GM18909 (cell line): Measurements from ENCODE around the gene OSBPL10.
"Not testable (repeated sequence)": the region's sequence is repeated elsewhere in the genome, so short reads cannot be mapped to it uniquely, and the experiment has no call there.

ENCODE experiments used
- ATAC-seq: cut with Tn5 transposase; IDR thresholded peaks from one replicate; pipeline ENCODE4 v1.9.1; 2021; ENCODE audit warnings: mild to moderate bottlenecking; ENCODE audit not compliant: unreplicated experiment, poor library complexity

OSBPL10 gene

DNA sequence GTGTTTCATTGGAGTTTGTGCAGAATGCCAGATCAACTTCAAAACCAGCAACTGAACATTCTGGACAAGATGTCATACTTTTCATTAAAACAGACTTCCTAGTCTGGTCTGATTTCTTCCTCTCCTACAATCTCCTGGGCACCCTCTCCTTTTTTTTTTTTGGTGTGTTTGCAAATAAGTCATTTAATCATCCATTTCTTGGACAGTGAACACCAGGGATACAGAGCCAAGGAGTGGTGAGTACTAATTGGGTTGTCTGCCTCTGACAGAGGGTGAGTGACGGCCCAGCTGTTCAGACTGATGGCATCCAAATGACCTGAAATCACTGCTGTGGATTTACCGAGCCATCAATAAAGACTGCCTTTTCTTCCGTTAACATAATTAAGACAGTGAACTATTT, 290.3 kb downstream of the OSBPL10 start:
- ATAC-seq, result no peak

DNA sequence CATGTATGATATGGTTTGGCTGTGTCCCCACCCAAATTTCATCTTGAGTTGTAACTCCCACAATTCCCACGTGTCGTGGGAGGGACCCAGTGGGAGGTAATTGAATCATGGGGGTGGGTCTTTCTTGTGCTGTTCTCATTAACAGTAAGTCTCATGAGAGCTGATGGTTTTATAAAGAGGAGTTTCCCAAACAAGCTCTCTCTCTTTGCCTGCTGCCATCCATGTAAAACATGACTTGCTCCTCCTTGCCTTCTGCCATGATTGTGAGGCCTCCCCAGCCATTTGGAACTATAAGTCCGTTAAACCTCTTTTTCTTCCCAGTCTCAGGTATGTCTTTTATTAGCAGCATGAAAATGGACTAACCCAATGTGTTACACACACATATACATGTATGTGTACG, 291.5 kb downstream of the OSBPL10 start:
- ATAC-seq, result not testable (repeated sequence)

GRCh38 chr3:31688984-31689383, 292.1 kb downstream of the OSBPL10 start:
- no peak for ATAC-seq

GRCh38 chr3:31687020-31687802, 293.9 kb downstream of the OSBPL10 start:
- no peak for ATAC-seq

DNA sequence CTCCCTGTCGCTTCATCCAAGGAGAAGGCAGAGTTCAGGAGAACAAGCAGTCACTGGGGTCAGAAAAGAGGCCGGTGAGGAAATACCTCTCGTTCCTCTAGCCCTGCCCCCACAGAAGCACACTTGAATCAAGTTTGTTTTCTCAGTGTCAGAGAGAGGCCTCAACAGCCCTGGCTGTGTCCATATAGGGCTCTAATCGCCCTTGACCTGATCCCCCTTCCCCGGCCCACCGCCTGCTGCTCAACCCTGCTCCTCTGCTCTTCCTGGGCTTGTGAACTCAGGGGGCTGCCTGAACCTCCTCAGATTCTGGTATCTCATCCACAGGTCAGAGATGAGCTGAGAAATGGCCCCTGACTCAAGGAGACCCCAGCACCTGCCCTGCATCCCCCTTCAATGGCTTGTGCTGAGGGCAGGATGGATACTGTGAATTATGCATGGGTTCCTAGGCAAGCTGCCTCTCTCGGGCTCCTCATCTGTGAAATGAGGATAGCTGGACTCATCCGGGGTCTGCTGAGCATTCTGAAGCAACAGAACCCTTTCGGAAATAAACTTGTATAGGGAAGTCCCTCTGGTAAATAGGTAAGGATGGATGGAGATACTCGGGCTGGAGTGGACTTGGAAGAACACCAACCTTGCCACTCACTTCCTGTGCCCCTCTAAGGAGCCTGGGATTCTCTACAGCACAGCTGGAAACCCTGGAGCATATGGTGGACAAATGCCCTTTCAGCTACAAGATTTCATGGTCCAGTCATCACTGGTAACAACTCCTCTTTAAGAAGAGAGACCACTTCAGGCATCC, 300.8 kb downstream of the OSBPL10 start:
- no peak for ATAC-seq

GRCh38 chr3:31676556-31676955, 304.5 kb downstream of the OSBPL10 start:
- no peak for ATAC-seq

DNA sequence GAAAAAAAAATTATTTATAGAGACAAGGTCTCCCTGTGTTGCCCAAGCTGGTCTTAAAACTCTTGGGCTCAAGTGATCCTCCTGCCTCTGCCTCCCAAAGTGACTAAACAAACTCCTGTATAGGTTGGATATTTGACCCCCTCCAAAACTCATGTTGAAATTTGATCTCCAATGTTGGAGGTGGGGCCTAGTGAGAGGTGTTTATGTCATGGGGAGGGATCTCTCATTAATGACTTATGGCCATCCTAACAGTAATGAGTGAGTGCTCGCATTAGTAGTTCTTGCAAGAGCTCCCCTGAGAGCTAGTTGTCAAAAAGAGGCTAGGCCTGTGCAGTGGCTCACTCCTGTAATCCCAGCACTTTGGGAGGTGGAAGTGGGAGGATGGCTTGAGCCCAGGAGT, 307.1 kb downstream of the OSBPL10 start:
- no peak for ATAC-seq

DNA sequence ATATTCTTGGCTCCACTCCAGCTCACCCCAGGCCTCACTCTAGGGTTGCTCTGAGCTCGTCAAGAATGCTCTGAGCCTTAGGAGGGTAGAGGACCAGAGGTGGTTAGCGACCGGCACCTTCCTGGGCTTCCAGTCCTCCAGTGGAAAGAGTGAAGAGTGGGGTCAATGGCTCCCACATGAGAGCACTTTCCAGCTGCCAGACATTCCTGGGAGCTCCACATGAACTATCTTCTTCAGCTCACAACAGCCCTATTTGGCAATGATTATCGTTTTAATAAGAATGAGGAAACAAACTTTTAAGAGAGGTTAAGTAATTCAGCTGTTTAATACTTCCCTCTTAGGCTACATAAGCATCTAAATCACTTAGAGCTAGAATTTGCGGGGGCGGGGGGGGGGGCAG, 309.1 kb downstream of the OSBPL10 start:
- ATAC-seq, result no peak

DNA sequence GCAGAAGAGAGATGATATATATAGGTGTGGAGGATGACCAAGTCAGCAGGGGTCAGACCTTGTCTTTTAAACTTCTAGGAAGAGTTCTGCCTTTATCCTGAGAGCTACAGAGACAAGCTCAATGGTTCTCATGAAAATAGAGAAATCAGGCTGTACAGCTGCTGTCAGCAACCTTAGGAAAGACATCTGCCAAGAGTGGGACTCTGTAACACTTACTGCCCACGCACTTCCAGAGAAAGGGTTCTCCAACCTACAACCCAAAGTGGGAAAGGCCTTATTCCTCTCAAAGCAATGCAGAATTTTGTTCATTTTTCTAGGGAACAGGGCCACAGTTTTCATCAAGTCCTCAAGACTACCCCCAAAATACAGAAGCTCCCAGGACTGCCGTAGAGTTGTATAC, 309.6 kb downstream of the OSBPL10 start:
- no peak for ATAC-seq

- ATAC-seq, result no peak
These were observed 310.3 kb downstream of the OSBPL10 start for GRCh38 chr3:31670722-31671121.

DNA sequence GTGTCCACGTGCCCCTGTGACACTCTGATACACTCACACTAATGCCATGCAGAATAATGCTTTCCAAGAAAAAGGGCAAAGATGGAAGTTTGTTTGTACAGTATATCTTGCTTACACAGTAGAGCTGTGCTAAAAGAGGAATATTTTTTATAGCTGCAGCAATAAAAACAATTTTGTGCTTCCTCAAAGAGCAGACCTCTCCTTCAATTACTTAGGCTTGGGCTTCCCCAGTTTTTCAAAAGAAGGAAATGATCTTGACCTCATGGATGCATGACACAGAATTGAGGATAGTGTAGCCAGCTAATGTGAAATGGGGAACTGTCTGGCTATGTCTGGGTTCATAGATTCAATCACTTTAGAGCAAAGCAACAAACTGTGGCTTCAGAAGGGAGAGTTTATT, 310.9 kb downstream of the OSBPL10 start:
- no peak for ATAC-seq

DNA sequence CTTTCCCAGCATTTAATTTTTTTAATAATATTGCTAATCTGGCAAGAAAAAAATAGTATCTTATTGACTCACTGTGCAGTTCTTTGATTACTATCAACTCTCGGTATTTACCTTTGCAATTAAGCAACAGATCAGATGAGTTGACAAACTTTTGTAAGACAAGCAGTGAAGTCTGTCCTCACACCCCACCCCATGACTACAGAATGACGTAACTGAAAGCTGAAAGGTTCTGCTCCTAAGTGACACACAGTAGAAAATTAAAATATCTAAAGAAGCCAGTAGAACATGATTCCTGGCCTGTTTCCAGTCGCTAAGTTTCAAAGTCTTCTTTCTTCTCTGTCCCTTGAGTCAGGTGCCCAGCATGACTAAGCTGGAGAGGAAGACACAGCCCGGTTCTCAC, 312.8 kb downstream of the OSBPL10 start:
- ATAC-seq, result no peak

- ATAC-seq, result no peak
These were observed 313.5 kb downstream of the OSBPL10 start for GRCh38 chr3:31667582-31667981.

GRCh38 chr3:31664031-31664430, 317.0 kb downstream of the OSBPL10 start:
- no peak for ATAC-seq

DNA sequence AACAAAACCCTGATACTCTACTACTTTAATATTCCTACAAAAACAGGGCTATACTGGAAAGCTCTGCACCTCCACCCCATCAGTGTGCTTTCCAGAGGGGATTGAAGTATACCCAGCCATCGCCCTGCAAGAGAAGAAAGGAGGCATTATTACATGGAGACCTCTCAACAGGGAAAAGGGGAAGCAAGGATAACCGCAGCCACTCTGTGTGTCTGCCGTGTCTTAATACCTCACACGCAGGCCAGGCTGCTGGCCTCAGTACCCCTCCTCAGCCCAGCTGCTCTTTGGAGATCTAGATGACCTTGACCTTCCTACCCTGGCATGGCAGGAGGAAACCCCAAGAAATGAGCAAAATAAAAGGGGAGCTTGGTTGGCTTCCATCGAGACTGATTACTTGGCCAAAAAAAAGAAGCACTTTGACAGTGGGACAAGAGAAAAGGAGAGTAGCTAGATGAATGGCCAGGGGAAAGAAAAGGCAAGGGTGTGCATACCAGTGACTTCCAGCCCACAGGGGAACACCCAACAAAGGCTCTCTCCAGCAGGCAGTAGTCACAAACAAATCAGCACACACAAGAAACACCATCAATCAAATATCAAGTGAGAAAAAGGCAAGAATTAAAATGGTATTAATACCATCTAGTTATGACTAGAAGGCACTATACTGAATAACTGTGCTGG, 318.9 kb downstream of the OSBPL10 start:
- ATAC-seq, result no peak

- no peak for ATAC-seq
These were observed 319.8 kb downstream of the OSBPL10 start for GRCh38 chr3:31661286-31661685.

DNA sequence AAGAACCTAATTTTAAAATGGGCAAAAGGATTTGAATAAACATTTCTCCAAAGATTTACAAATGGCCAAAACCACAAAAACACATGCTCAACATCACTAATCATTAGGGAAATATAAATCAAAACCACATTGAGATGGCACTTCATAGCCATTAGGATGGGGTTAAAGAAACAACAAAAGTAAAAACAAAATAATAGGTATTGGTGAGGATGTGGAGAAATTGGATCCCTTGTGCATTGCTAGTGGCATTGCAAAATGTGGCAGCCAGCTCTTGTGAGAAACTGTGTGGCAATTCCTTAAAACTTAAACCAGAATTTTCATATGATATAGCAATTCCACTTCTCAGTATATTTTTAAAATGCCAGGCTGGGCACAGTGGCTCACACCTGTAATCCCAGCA, 321.8 kb downstream of the OSBPL10 start:
- ATAC-seq, result no peak

DNA sequence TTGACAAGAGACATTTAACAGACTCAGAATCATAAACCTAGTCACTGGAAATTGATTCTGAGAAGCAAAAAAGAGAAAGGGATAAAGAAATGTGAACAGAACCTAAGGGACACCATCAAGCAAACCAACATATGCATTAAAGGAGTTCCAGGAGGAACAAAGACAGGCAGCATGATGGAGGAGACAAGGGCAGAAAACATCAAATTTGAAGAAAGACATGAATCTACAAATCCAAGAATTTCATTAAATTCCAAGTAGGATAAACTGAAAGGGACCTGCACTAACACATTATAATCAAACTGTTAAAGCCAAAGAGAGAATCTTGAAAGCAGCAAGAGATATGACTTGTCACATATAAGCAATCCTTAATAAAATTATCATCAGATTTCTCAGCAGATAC, 326.1 kb downstream of the OSBPL10 start:
- no peak for ATAC-seq

GRCh38 chr3:31653464-31653863, 327.6 kb downstream of the OSBPL10 start:
- no peak for ATAC-seq

DNA sequence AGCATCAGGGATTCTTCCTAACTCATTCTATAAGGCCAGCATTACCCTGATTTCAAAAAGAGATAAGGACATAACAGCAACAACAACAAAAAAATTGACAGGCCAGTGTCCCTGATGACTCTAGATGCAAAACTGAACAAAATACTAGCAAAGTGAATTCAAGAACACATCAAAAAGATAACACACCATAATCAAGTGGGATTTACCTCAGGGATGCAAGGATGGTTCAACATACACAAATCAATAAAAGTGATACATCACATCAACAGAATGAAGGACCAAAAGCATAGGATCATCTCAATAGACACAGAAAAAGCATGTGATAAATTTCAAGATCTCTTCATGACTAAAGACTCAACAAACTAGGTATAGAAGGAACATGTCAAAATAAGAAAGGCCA, 328.8 kb downstream of the OSBPL10 start:
- no peak for ATAC-seq

DNA sequence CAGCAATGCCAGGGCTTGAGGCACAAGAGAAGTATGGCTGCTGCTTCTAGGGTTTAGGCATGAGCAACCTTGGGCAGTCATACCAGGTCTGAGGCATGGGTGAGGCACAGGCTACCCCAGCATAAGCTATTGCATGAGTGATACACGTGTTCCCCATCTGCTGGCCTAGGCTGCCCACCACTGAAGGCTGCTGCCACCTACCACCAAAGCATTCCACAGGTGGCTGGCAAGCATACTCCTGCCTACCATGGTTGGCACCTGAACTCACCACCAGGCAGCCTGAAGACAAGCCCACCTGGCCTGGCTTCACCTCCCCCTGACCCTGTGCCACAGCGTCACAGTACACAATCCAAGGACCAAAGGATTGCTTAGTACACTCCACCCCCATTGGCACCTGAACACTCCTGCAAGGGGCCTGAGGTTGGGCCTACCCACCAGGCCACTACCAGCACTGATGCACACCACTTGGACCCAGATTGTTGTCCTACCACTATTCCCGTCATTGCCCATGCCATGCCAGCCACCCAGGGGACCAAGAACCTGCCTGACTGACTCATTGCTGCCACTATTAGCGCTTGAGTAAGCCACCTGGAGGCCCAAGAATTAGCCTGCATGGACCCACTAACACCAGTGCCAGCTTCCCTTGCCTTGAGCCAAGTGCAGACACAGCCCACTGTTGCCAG, 332.6 kb downstream of the OSBPL10 start:
- ATAC-seq, result no peak
